IPS-NIHi7 (cell line): ENCODE measurements around the gene GZMM.

Source experiments
- DNase-seq: peaks from one replicate; pipeline ENCODE4 v3.0.0; 2012; ENCODE audit warnings: mixed read lengths; ENCODE audit errors: extremely low spot score

GZMM gene

DNA sequence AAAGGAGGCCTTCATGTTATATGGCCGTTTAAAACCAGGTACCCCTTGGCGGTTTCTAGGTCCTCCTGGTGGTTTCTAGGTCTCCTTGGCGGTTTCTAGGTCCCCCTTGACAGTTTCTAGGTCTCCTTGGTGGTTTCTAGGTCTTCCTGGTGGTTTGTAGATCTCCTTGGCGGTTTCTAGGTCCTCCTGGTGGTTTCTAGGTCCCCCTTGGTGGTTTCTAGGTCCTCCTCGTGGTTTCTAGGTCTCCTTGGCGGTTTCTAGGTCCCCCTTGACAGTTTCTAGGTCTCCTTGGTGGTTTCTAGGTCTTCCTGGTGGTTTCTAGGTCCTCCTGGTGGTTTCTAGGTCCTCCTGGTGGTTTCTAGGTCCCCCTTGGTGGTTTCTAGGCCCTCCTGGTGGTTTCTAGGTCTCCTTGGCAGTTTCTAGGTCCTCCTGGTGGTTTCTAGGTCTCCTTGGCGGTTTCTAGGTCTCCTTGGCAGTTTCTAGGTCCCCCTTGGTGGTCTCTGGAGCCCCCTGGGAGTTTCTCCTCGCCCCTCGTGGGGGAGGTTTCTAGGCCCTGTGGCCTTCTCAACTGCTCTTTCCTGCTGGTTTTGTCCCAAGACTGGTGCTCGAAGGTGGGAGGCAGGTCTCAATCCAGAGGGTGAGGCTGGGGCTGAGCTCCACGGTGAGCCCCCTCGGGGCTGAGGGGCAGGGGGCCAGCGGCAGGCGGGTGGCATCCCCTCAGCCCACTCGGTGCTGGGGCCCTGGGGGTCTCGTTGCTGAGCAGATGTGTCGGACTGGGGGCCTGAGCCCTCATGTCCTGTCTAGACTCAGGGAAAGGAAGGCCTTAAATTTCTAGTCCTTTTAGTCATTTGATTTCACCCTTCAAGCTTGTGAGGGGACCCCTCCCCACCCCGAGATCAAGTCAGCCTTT lies 53.8 kb downstream of the GZMM start:
- no peak for DNase-seq
